ENCODE results near the gene SV2C.

Gene SV2C

GRCh38 chr5:76351176-76351575, 268.0 kb downstream of the SV2C start:
- no peak for DNase-seq

- no peak for DNase-seq
These were observed 268.4 kb downstream of the SV2C start for GRCh38 chr5:76351577-76351976.

- DNase-seq: no peak
These were observed 273.7 kb downstream of the SV2C start for GRCh38 chr5:76356887-76357286.

GRCh38 chr5:76363352-76364225, 280.4 kb downstream of the SV2C start:
- no peak for DNase-seq

GRCh38 chr5:76364226-76364589, 281.0 kb downstream of the SV2C start:
- DNase-seq: no peak

- DNase-seq: no peak
These were observed 282.4 kb downstream of the SV2C start for GRCh38 chr5:76365561-76365960.

GRCh38 chr5:76366596-76366995, 283.4 kb downstream of the SV2C start:
- DNase-seq: no peak

- peak; percentile 41 for DNase-seq
These were observed 284.6 kb downstream of the SV2C start for GRCh38 chr5:76367623-76368371.

- no peak for DNase-seq
These were observed 285.8 kb downstream of the SV2C start for GRCh38 chr5:76368941-76369340.

GRCh38 chr5:76369668-76370067, 286.5 kb downstream of the SV2C start:
- peak; percentile 28 for DNase-seq

- no peak for DNase-seq
These were observed 288.8 kb downstream of the SV2C start for GRCh38 chr5:76371960-76372322.

GRCh38 chr5:76372323-76373054, 289.3 kb downstream of the SV2C start:
- no peak for DNase-seq

GRCh38 chr5:76376148-76376865, 293.1 kb downstream of the SV2C start:
- no peak for DNase-seq

GRCh38 chr5:76376866-76377230, 293.7 kb downstream of the SV2C start:
- DNase-seq: no peak

GRCh38 chr5:76378355-76378754, 295.2 kb downstream of the SV2C start:
- no peak for DNase-seq

GRCh38 chr5:76379316-76379715, 296.1 kb downstream of the SV2C start:
- no peak for DNase-seq

- no peak for DNase-seq
These were observed 296.7 kb downstream of the SV2C start for GRCh38 chr5:76379855-76380254.

GRCh38 chr5:76380346-76381066, 297.3 kb downstream of the SV2C start:
- DNase-seq: no peak

- no peak for DNase-seq
These were observed 300.1 kb downstream of the SV2C start for GRCh38 chr5:76383126-76383832.

- no peak for DNase-seq
These were observed 301.0 kb downstream of the SV2C start for GRCh38 chr5:76384189-76384588.

- DNase-seq: no peak
These were observed 301.5 kb downstream of the SV2C start for GRCh38 chr5:76384705-76385104.

- no peak for DNase-seq
These were observed 302.4 kb downstream of the SV2C start for GRCh38 chr5:76385540-76385939.
